Choroid plexus epithelial cell (primary cell): ENCODE results near the gene TMEM115.

Source experiments
- DNase-seq: peaks from one replicate; pipeline ENCODE4 v3.0.0-alpha.2; 2010; ENCODE audit warnings: low read depth
- H3K4me3 ChIP-seq: 2 replicates; pipeline ENCODE4 v1.5.1; 2011; ENCODE audit warnings: low read depth, mild to moderate bottlenecking, control low read depth, low read length, moderate library complexity
- CTCF ChIP-seq: conservative IDR thresholded peaks from 2 replicates; pipeline ENCODE4 v1.5.1; 2011; ENCODE audit warnings: low read depth, mild to moderate bottlenecking, control low read depth, inconsistent platforms, low read length, moderate library complexity

Gene TMEM115

GRCh38 chr3:50352781-50353180 is 6.5 kb downstream of the TMEM115 start:
- peak; percentile 48 for DNase-seq
- H3K4me3 ChIP-seq = no peak overlapping the region
- TF ChIP-seq CTCF = peak; percentile 57

- no peak for DNase-seq
- H3K4me3 ChIP-seq = peak overlapping the region; percentile 99
- TF ChIP-seq CTCF = no peak
Measured at GRCh38 chr3:50351323-50351697, 8.0 kb downstream of the TMEM115 start.

- no peak for TF ChIP-seq CTCF
- peak; percentile 92 for DNase-seq
- H3K4me3 ChIP-seq = peak within 1 kb of the TSS; percentile 99
Measured at GRCh38 chr3:50350527-50351322, 8.6 kb downstream of the TMEM115 start, which contains the start of the genes CYB561D2 and NPRL2. Gene CYB561D2, plus strand, starts transcription at chr3:50350862. Its CDS starts 572 bp downstream, at chr3:50351434. Gene NPRL2, minus strand, starts transcription at chr3:50350775. Its CDS starts 123 bp downstream, at chr3:50350652.

- no peak for DNase-seq
- no peak for TF ChIP-seq CTCF
- peak overlapping the region; percentile 99 for H3K4me3 ChIP-seq
Measured at GRCh38 chr3:50350213-50350526, 9.2 kb downstream of the TMEM115 start.

- peak; percentile 81 for DNase-seq
- TF ChIP-seq CTCF = peak; percentile 72
- no peak overlapping the region for H3K4me3 ChIP-seq
Measured at GRCh38 chr3:50347187-50347813, 12.0 kb downstream of the TMEM115 start.

GRCh38 chr3:50345586-50346234 is 13.6 kb downstream of the TMEM115 start, which contains the start of gene ZMYND10:
Gene ZMYND10, minus strand, starts transcription at chr3:50345732. Its CDS starts 153 bp downstream, at chr3:50345579.
- no peak for TF ChIP-seq CTCF
- H3K4me3 ChIP-seq = peak within 1 kb of the TSS; percentile 55
- DNase-seq = peak; percentile 42
